Endodermal cell (in vitro differentiated cells): Measurements from ENCODE around the gene CAMTA1. TPM values are rescaled to one million over a fixed set of nuclear protein-coding genes. Genes with fewer than 3 reads are reported as not detected.

ENCODE experiments used
- DNase-seq: peaks from one replicate; pipeline ENCODE4 v3.0.0-alpha.2; 2017
- H3K27ac ChIP-seq: 2 replicates; pipeline ENCODE4 v1.5.1; 2013; ENCODE audit warnings: mild to moderate bottlenecking, low read depth, low read length, moderate library complexity
- H3K27me3 ChIP-seq: 2 replicates; pipeline ENCODE4 v1.6.1; 2013; ENCODE audit warnings: mild to moderate bottlenecking, low read length, moderate library complexity; ENCODE audit not compliant: insufficient read depth, control insufficient read depth, poor library complexity, severe bottlenecking
- H3K36me3 ChIP-seq: 2 replicates; pipeline ENCODE4 v1.7.0; 2013; ENCODE audit warnings: mild to moderate bottlenecking, low read length, moderate library complexity; ENCODE audit not compliant: control insufficient read depth, insufficient read depth
- H3K4me1 ChIP-seq: one replicate; pipeline ENCODE4 v1.7.0; 2013; ENCODE audit warnings: low read length; ENCODE audit not compliant: control insufficient read depth, insufficient read depth
- H3K4me3 ChIP-seq: 2 replicates; pipeline ENCODE4 v1.5.1; 2013; ENCODE audit warnings: mild to moderate bottlenecking, low read length, moderate library complexity
- H3K9ac ChIP-seq: 2 replicates; pipeline ENCODE4 v1.6.1; 2013; ENCODE audit warnings: mild to moderate bottlenecking, low read length, moderate library complexity; ENCODE audit not compliant: poor library complexity, severe bottlenecking; ENCODE audit errors: extremely low read depth
- H3K9me3 ChIP-seq: 2 replicates; pipeline ENCODE4 v1.6.1; 2013; ENCODE audit warnings: mild to moderate bottlenecking, low read length, moderate library complexity; ENCODE audit not compliant: control insufficient read depth
- H3K27ac Mint-ChIP-seq: 2 replicates; pipeline ENCODE4 v1.8.0; 2020; ENCODE audit warnings: mixed read lengths
- H3K27me3 Mint-ChIP-seq: 2 replicates; pipeline ENCODE4 v1.8.0; 2021; ENCODE audit warnings: mild to moderate bottlenecking, mixed read lengths; ENCODE audit not compliant: insufficient read depth
- H3K36me3 Mint-ChIP-seq: 2 replicates; pipeline ENCODE4 v1.8.0; 2020; ENCODE audit warnings: low read depth, mixed read lengths
- H3K4me1 Mint-ChIP-seq: 2 replicates; pipeline ENCODE4 v1.8.0; 2020; ENCODE audit warnings: mixed read lengths
- H3K4me3 Mint-ChIP-seq: 2 replicates; pipeline ENCODE4 v1.8.0; 2020; ENCODE audit warnings: mild to moderate bottlenecking, moderate library complexity, mixed read lengths
- H3K9me3 Mint-ChIP-seq: 2 replicates; pipeline ENCODE4 v1.8.0; 2020; ENCODE audit warnings: mild to moderate bottlenecking, mixed read lengths
- CTCF ChIP-seq: fragments of 200-600 bp; sonication (generic); conservative IDR thresholded peaks from 2 replicates; pipeline ENCODE4 v1.5.0; 2021; ENCODE audit warnings: antibody characterized with exemption, mild to moderate bottlenecking
- WGBS, 2 experiments: methylation state at CpG; one replicate each; pipeline versions ENCODE4 v1.1.5 to v1.1.7; 2013; ENCODE audit warnings: missing lambda C conversion rate in 2 of 2, mixed read lengths in 1 of 2; ENCODE audit not compliant: insufficient coverage in 1 of 2, insufficient read length in 1 of 2; 5-methylcytosine and 5-hydroxymethylcytosine counted together
- total RNA-seq, 2 donors: library from RNA; stranded (reverse); fragmentation: NEBNext Ultra II Directional in 1 of 2; extraction: Animal tissue kit (Norgen Biotek cat#: 25700) in 1 of 2; gene quantifications; 2 replicates in 1 of 2; 3 replicates in 1 of 2; pipeline ENCODE4 v1.2.1, GENCODE V29; 2021

Gene CAMTA1
- total RNA-seq, 2 donors from 2014 or later = 123 to 137 TPM

- Histone ChIP-seq H3K9ac (no peak overlapping the region), H3K9me3 (no peaks in the 10 kb centered on the region), H3K27me3 (no peaks in the 10 kb centered on the region), H3K4me1 (no peaks in the 10 kb centered on the region), H3K36me3 (no peaks in the 10 kb centered on the region), H3K27ac (no peak overlapping the region), H3K4me3 (no peak overlapping the region)
- WGBS, 2 experiments = 92 to 96% methylated on average over 4 of the region's 4 CpGs
- no peak for DNase-seq
- H3K27me3 Mint-ChIP-seq = peaks cover 21% of the 10 kb centered on the region
- peaks cover 23% of the 10 kb centered on the region for H3K36me3 Mint-ChIP-seq
- H3K4me3 Mint-ChIP-seq = no peak overlapping the region
- H3K4me1 Mint-ChIP-seq = peaks cover 7% of the 10 kb centered on the region
- no peaks in the 10 kb centered on the region for H3K9me3 Mint-ChIP-seq
- no peak for TF ChIP-seq CTCF
- no peak overlapping the region for H3K27ac Mint-ChIP-seq
Measured at GRCh38 chr1:7716506-7716905, 931.3 kb downstream of the CAMTA1 start.

- H3K4me1 ChIP-seq = no peaks in the 10 kb centered on the region
- H3K9me3 ChIP-seq = no peaks in the 10 kb centered on the region
- no peak overlapping the region for H3K27ac ChIP-seq
- H3K4me3 ChIP-seq = no peak overlapping the region
- H3K9ac ChIP-seq = no peak overlapping the region
- DNase-seq = peak; percentile 56
- WGBS, 2 experiments = 86 to 88% methylated on average over 22 of the region's 22 CpGs
- Mint-ChIP-seq H3K9me3 (no peaks in the 10 kb centered on the region), H3K27ac (peak overlapping the region; percentile 4), H3K36me3 (peaks cover 18% of the 10 kb centered on the region), H3K4me3 (no peak overlapping the region), H3K4me1 (peaks cover 7% of the 10 kb centered on the region), H3K27me3 (peaks cover 21% of the 10 kb centered on the region)
- no peaks in the 10 kb centered on the region for H3K27me3 ChIP-seq
- no peak for TF ChIP-seq CTCF
- H3K36me3 ChIP-seq = no peaks in the 10 kb centered on the region
Measured at GRCh38 chr1:7717748-7718368, 932.6 kb downstream of the CAMTA1 start.

GRCh38 chr1:7719468-7720094, 934.3 kb downstream of the CAMTA1 start:
- H3K27ac Mint-ChIP-seq = no peak overlapping the region

More at GRCh38 chr1:7719468-7720094, 934.3 kb downstream of the CAMTA1 start:
- no peak for TF ChIP-seq CTCF
- Mint-ChIP-seq H3K36me3 (peaks cover 6% of the 10 kb centered on the region), H3K4me1 (peaks cover 7% of the 10 kb centered on the region), H3K4me3 (no peak overlapping the region), H3K27me3 (peaks cover 21% of the 10 kb centered on the region), H3K9me3 (no peaks in the 10 kb centered on the region)
- WGBS, 2 experiments = 91 to 94% methylated on average over 4 to 8 of the region's 8 CpGs
- no peaks in the 10 kb centered on the region for H3K4me1 ChIP-seq
- no peak overlapping the region for H3K9ac ChIP-seq
- no peaks in the 10 kb centered on the region for H3K27me3 ChIP-seq
- no peaks in the 10 kb centered on the region for H3K36me3 ChIP-seq
- H3K9me3 ChIP-seq = no peaks in the 10 kb centered on the region
- no peak overlapping the region for H3K4me3 ChIP-seq
- no peak for DNase-seq
- H3K27ac ChIP-seq = no peak overlapping the region
